Aorta (tissue), 5 donors: ENCODE results near the gene ASTN2. TPM values are rescaled to one million over a fixed set of nuclear protein-coding genes. Genes with fewer than 3 reads are reported as not detected.
A peak's percentile ranks its signal among the peaks of the same experiment; 100 is the strongest.

Experiments used
- ATAC-seq: fragments of 200-7000 bp; cut with Tn5 transposase; one replicate; pipeline ENCODE4 v1.9.1; 2022; ENCODE audit warnings: moderate library complexity; ENCODE audit not compliant: low FRiP score
- DNase-seq, 2 donors: peaks; one replicate each; pipeline ENCODE4 v3.0.0-alpha.2; 2020
- H3K27ac ChIP-seq, 2 donors: one replicate each; pipeline ENCODE4 v1.5.1; 2013; ENCODE audit warnings: low read length in 2 of 2, mild to moderate bottlenecking in 2 of 2, moderate library complexity in 2 of 2, control low read depth in 1 of 2, inconsistent platforms in 1 of 2, low read depth in 1 of 2
- H3K27me3 ChIP-seq, 2 donors: one replicate each; pipeline ENCODE4 v1.6.1; 2013; ENCODE audit warnings: control low read depth in 1 of 2, low read length in 1 of 2, mild to moderate bottlenecking in 1 of 2, moderate library complexity in 1 of 2; ENCODE audit not compliant: insufficient read depth in 2 of 2, control insufficient read depth in 1 of 2
- H3K36me3 ChIP-seq, 2 donors: one replicate each; pipeline ENCODE4 v1.6.1; 2013; ENCODE audit warnings: control low read depth in 1 of 2, low read length in 1 of 2, mild to moderate bottlenecking in 1 of 2; ENCODE audit not compliant: insufficient read depth in 2 of 2, control insufficient read depth in 1 of 2
- H3K4me1 ChIP-seq, 2 donors: one replicate each; pipeline ENCODE4 v1.6.1; 2013; ENCODE audit warnings: low read length in 2 of 2, control low read depth in 1 of 2, mild to moderate bottlenecking in 1 of 2, moderate library complexity in 1 of 2; ENCODE audit not compliant: insufficient read depth in 2 of 2, control insufficient read depth in 1 of 2
- H3K4me3 ChIP-seq, 2 donors: one replicate each; pipeline ENCODE4 v1.5.1; 2013; ENCODE audit warnings: low read length in 2 of 2, control low read depth in 1 of 2, mild to moderate bottlenecking in 1 of 2
- H3K9me3 ChIP-seq: one replicate; pipeline ENCODE4 v1.6.1; 2013; ENCODE audit warnings: mild to moderate bottlenecking, low read length; ENCODE audit not compliant: control insufficient read depth
- WGBS, 2 donors: extraction: QIAGEN DNeasy Blood & Tissue Kit; methylation state at CpG; one replicate each; pipeline ENCODE4 v1.1.7; 2013; 5-methylcytosine and 5-hydroxymethylcytosine counted together
- intact Hi-C, 2 donors: fragments of 100-400 bp; cut with DNase I; formaldehyde crosslinking; loops; one replicate each; pipeline versions ENCODE4 v1.14.2 to v1.15.0; 2022
- polyA plus RNA-seq, 2 donors: library from polyadenylated mRNA; stranded (reverse); fragments of 200-250 nt; gene quantifications; one replicate each; pipeline ENCODE4 v1.2.3, GENCODE V29; 2013
- total RNA-seq, 2 donors: library from RNA; stranded (reverse); fragmentation: NEBNext Ultra II Directional; extraction: Animal tissue kit (Norgen Biotek cat#: 25700); gene quantifications; one replicate each; pipeline ENCODE4 v1.2.1, GENCODE V29; 2021
- donor health status: healthy with polysubstance abuse.
- donor health status: Bipolar disorder and iron deficiency.
- donor health status: DM: no; HTN: no; CAD: no.
- donor health status: DM: no; HTN: no; CAD: no.
- donor health status: DM: yes; HTN: yes; CAD: no.

ASTN2 gene
- total and polyA plus RNA-seq, 4 donors: 1.0 to 7.5 (median 4.4) TPM

- Histone ChIP-seq H3K36me3 (no peaks in the 10 kb centered on the region), H3K9me3 (no peaks in the 10 kb centered on the region), H3K27ac (no peak overlapping the region), H3K27me3 (no peaks in the 10 kb centered on the region), H3K4me1 (no peaks in the 10 kb centered on the region), H3K4me3 (no peak overlapping the region)
- DNase-seq (no peak), ATAC-seq (no peak)
- intact Hi-C loops: no loop called here
- WGBS, 2 donors: 96 to 100% methylated on average over 1 of the region's 1 CpG
Measured at GRCh38 chr9:116475201-116475600, 939.7 kb downstream of the ASTN2 start.

GRCh38 chr9:116471944-116472506 lies 942.8 kb downstream of the ASTN2 start:
- ATAC-seq: no peak
- Histone ChIP-seq H3K4me1 (no peaks in the 10 kb centered on the region), H3K4me3 (no peak overlapping the region), H3K27ac (peak overlapping the region in 1 of 2 donors; percentile 15), H3K36me3 (no peaks in the 10 kb centered on the region), H3K9me3 (no peaks in the 10 kb centered on the region), H3K27me3 (no peaks in the 10 kb centered on the region)
- 63 to 72% methylated on average over 7 of the region's 7 CpGs for WGBS, 2 donors
- intact Hi-C loops: no loop called here
- DNase-seq: no peak

- H3K36me3 ChIP-seq: no peaks in the 10 kb centered on the region
- intact Hi-C loops: no loop called here
- H3K27me3 ChIP-seq: no peaks in the 10 kb centered on the region
- WGBS, 2 donors: 0 to 4% methylated on average over 7 of the region's 7 CpGs
- DNase-seq (peak in 1 of 2 donors; percentile 78), ATAC-seq (peak; percentile 55)
- H3K27ac ChIP-seq: peak overlapping the region; percentile 15 to 77
- H3K4me1 ChIP-seq: no peaks in the 10 kb centered on the region
- no peak overlapping the region for H3K4me3 ChIP-seq
- H3K9me3 ChIP-seq: no peaks in the 10 kb centered on the region
Measured at GRCh38 chr9:116471093-116471906, 943.6 kb downstream of the ASTN2 start.

GRCh38 chr9:116468793-116469527 lies 945.9 kb downstream of the ASTN2 start:
- WGBS, 2 donors: 78 to 81% methylated on average over 8 of the region's 8 CpGs
- no peak overlapping the region for H3K27ac ChIP-seq
- H3K36me3 ChIP-seq: no peaks in the 10 kb centered on the region
- intact Hi-C loops: no loop called here
- H3K27me3 ChIP-seq: no peaks in the 10 kb centered on the region
- no peak for ATAC-seq
- H3K9me3 ChIP-seq: no peaks in the 10 kb centered on the region
- H3K4me3 ChIP-seq: no peak overlapping the region
- no peaks in the 10 kb centered on the region for H3K4me1 ChIP-seq
- no peak for DNase-seq

GRCh38 chr9:116468369-116468768 lies 946.5 kb downstream of the ASTN2 start:
- 67 to 81% methylated on average over 1 of the region's 1 CpG for WGBS, 2 donors
- DNase-seq (no peak), ATAC-seq (no peak)
- Histone ChIP-seq H3K9me3 (no peaks in the 10 kb centered on the region), H3K4me3 (no peak overlapping the region), H3K4me1 (no peaks in the 10 kb centered on the region), H3K27me3 (no peaks in the 10 kb centered on the region), H3K27ac (no peak overlapping the region), H3K36me3 (no peaks in the 10 kb centered on the region)
- intact Hi-C loops: no loop called here

- Histone ChIP-seq H3K27ac (no peak overlapping the region), H3K27me3 (no peaks in the 10 kb centered on the region), H3K9me3 (no peaks in the 10 kb centered on the region), H3K4me1 (no peaks in the 10 kb centered on the region), H3K4me3 (no peak overlapping the region), H3K36me3 (no peaks in the 10 kb centered on the region)
- 90% methylated on average over 3 of the region's 3 CpGs for WGBS, 2 donors
- intact Hi-C loops: loop anchor here in 1 of 2 donors (2.0 kb wide), 1 partner anchor 43 kb away; no protein-coding TSS in a partner anchor
- DNase-seq (no peak), ATAC-seq (no peak)
Measured at GRCh38 chr9:116467740-116468351, 947.0 kb downstream of the ASTN2 start.

- ATAC-seq (no peak), DNase-seq (no peak)
- Histone ChIP-seq H3K27ac (no peak overlapping the region), H3K4me1 (no peaks in the 10 kb centered on the region), H3K9me3 (no peaks in the 10 kb centered on the region), H3K27me3 (no peaks in the 10 kb centered on the region), H3K36me3 (no peaks in the 10 kb centered on the region), H3K4me3 (no peak overlapping the region)
- 42 to 56% methylated on average over 5 of the region's 5 CpGs for WGBS, 2 donors
- intact Hi-C loops: loop anchor here in 1 of 2 donors (2.0 kb wide), 1 partner anchor 42 kb away; no protein-coding TSS in a partner anchor
Measured at GRCh38 chr9:116466271-116467235, 948.3 kb downstream of the ASTN2 start.
